GM12891 (cell line): ENCODE data around the gene SLC52A1.

Experiments
- DNase-seq: peaks from one replicate; pipeline ENCODE4 v3.0.0; 2011; ENCODE audit warnings: low spot score; ENCODE audit not compliant: insufficient read length
- FAIRE-seq: peaks from 2 replicates; lab custom pipeline; 2011; peaks lifted over from hg19 to GRCh38; lab: Jason Lieb, UNC
- PAX5 ChIP-seq: IDR thresholded peaks from 2 replicates; pipeline ENCODE4 v1.6.1; 2011; ENCODE audit warnings: low read length, moderate library complexity, mild to moderate bottlenecking; ENCODE audit not compliant: insufficient read depth, severe bottlenecking
- POLR2A ChIP-seq: IDR thresholded peaks from 2 replicates; pipeline ENCODE4 v1.6.1; 2011; ENCODE audit warnings: low read depth, low read length, control low read depth
- POLR2AphosphoS5 ChIP-seq: IDR thresholded peaks from 2 replicates; pipeline ENCODE4 v1.6.1; 2011; ENCODE audit warnings: low read depth, low read length, control low read depth
- POU2F2 ChIP-seq: IDR thresholded peaks from 2 replicates; pipeline ENCODE4 v1.6.1; 2011; ENCODE audit warnings: low read depth, mild to moderate bottlenecking, control low read depth, low read length, moderate library complexity
- SPI1 ChIP-seq: IDR thresholded peaks from 2 replicates; pipeline ENCODE4 v1.6.1; 2011; ENCODE audit warnings: low read depth, low read length, control low read depth
- TAF1 ChIP-seq: IDR thresholded peaks from 2 replicates; pipeline ENCODE4 v1.6.1; 2011; ENCODE audit warnings: low read depth, low read length, control low read depth

Gene SLC52A1

DNA sequence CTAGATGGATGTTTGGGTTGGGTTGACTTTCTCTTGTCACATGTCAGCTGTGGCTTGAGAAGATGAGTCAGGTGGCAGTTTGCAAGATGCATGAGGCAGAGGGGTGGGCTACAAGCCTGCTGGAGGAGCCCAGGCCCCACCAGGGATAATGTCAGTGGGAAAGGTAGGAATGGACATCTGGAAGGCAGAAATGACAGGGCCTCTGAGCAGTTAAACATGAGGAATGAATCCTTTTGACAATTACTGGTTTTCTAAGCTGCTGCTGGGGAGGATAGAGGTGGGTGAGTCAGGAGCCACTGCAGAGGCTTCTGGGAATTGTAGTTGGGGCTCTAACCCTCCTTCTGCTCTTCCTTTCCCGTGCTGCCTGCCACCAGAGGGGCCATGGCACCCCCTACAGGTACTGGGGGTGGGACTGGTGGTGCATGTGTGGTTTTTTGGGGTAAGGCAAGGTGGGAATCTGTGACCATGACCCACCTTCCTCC is 15.7 kb downstream of the SLC52A1 start:
- TF ChIP-seq SPI1 (no peak), POU2F2 (no peak), PAX5 (no peak), POLR2AphosphoS5 (no peak), TAF1 (no peak), POLR2A (no peak)
- FAIRE-seq = peak; percentile 55
- peak; percentile 59 for DNase-seq

DNA sequence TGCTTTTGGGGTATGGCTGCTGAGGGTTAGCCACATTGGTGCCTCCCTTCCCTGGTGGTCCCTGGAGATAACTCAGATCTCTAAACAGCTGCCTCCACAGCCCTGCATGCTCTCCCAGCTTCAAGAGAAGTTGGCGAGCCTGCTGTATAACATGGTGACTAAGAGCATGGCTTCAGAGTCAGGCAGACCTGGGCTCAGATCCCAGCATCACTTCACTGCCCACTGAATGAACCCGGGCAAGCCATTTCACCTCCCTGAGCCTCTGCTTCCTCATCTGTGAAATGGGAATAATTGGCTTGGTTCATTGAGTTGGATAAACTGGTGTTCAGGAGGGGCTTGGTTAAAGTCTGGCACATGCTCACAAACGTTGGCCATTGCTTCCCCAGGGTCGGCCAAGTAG is 20.9 kb downstream of the SLC52A1 start:
- TF ChIP-seq TAF1 = no peak
- no peak for FAIRE-seq
- DNase-seq = no peak

DNA sequence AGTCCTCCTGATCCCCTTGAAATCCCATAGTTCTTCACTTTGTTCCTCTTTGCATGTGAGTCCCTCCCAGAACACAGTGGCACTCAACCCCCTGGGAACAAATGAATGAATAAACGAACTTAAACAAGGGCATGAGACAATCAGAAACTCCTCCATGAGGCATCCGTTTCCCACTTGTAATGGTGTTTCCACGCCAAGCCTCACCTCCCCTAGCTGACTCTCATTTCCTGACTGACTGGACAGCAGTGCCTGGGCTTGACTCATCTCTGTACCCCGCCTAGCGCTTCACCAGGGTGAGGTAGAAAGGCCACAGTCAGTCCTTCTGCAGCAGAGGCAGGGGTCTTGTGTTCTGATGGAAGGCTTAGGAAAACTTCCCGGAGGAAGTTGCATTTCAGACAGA is 23.3 kb downstream of the SLC52A1 start:
- DNase-seq = peak; percentile 61
- TF ChIP-seq POU2F2 (peak; percentile 60; the same call in 1 of the 2 replicates), PAX5 (no peak)
- peak; percentile 85 for FAIRE-seq

DNA sequence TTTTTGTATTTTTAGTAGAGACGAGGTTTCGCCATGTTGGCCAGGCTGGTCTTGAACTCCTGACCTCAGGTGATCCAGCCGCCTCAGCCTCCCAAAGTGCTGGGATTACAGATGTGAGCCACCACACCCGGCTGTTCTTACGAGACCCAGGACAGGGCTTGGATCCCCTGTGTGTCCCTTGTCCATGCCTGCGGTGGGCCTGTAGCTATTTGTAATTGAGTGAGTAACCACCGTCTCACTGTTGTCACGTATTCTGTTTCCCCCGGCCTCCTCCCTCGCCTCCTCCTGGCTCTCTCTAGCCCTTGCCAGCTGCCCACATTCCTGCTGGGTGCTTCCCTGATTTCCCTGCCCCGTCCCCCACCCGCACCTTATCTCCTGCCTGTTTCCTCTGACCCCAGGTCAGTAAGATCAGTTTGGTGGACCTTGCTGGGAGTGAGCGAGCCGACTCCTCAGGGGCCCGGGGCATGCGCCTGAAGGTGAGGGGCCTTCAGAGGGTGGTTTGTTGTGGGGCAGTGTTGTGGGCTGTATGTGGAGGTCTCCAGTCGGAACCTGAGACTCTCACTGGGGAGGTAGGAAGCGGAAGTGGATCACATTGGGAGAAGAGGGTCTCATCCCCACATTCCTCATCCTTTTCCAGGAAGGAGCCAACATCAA is 31.9 kb downstream of the SLC52A1 start:
- no peak for TF ChIP-seq PAX5
- TF ChIP-seq SPI1 = no peak
- no peak for TF ChIP-seq POU2F2
- no peak for TF ChIP-seq TAF1
- TF ChIP-seq POLR2AphosphoS5 = no peak
- TF ChIP-seq POLR2A = no peak
- DNase-seq (no peak), FAIRE-seq (no peak)

DNA sequence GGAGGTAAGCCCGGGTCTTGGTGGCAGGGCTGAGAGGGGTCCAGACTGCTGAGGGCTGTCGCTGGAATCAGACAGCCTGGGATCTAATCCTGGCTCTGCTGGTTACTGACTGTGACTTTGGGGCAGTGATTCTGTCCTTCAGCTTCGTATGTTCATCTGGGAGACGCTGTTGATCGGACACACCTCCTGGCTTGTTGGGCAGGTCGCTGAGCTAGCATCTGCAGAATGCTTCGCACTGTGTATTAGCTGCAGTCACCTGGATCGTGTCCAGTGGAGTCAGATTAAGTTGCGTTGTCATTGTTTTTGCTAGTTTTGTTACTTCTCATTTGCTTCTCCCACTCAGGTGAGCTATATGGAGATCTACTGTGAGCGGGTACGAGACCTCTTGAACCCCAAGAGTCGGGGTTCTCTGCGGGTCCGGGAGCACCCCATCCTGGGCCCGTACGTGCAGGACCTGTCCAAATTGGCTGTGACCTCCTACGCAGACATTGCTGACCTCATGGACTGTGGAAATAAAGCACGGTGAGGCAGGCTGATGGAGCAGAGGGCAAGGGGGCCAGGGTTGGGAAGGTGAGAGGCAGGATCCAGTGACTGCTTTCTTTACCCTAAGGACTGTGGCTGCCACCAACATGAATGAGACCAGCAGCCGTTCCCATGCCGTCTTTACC is 33.0 kb downstream of the SLC52A1 start:
- TF ChIP-seq POLR2AphosphoS5 (no peak), POU2F2 (no peak), SPI1 (no peak), PAX5 (no peak)
- FAIRE-seq (no peak), DNase-seq (no peak)

DNA sequence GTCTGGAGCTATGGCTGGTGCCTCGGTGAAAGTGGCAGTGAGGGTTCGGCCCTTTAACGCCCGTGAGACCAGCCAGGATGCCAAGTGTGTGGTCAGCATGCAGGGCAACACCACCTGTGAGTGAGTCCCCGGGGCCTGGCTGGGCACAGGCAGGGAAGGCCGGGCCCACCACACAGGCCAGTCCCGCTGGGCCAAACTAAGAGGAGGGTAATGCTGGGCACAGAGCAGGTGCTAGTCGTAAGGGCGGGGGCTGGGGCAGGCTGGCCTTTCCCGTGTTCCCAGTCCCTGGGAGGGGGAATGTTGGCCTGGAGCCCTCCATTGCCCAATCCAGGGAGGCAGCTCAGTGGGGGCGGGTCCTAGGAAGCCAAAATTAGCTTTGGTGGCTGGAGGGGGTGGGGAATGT is 35.0 kb downstream of the SLC52A1 start:
- no peak for DNase-seq
- TF ChIP-seq POU2F2 = no peak
- no peak for TF ChIP-seq SPI1
- TF ChIP-seq PAX5 = no peak
- no peak for TF ChIP-seq TAF1
- no peak for TF ChIP-seq POLR2AphosphoS5
- TF ChIP-seq POLR2A = no peak
- no peak for FAIRE-seq

DNA sequence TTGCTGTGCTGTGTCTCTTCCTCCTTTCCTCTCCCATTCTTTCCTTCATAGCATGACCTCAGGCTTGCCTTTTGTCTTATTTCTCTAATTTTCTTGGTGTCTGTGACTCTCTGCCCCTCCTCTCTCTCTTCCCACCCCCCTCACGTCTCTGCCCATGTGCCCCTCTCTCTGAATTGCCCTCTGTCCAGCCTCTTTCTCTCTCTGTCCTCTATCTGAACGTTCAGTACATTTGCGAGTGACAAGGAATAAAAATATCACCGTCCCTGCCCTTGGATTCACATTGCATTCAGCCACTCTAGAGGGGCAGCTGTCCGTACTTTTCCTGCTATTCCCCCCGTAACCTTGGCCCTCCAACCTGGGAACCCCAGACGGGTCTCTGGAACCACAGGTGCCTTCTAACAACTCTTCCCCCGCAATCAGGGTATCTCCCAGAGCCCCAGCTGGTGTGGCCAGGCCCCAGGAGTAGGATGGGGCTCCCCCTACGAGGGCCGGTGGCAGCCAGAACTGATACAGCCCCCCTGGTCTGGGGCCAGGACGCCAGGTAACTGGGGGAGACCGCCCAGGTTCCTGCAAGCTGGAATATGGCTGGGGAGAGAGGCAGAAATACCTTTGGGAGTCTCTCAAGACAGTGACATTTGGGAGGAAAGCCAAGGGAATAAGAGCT is 35.7 kb downstream of the SLC52A1 start:
- no peak for DNase-seq
- peak; percentile 62 for FAIRE-seq
- no peak for TF ChIP-seq PAX5
- TF ChIP-seq SPI1 = no peak
- TF ChIP-seq TAF1 = no peak

DNA sequence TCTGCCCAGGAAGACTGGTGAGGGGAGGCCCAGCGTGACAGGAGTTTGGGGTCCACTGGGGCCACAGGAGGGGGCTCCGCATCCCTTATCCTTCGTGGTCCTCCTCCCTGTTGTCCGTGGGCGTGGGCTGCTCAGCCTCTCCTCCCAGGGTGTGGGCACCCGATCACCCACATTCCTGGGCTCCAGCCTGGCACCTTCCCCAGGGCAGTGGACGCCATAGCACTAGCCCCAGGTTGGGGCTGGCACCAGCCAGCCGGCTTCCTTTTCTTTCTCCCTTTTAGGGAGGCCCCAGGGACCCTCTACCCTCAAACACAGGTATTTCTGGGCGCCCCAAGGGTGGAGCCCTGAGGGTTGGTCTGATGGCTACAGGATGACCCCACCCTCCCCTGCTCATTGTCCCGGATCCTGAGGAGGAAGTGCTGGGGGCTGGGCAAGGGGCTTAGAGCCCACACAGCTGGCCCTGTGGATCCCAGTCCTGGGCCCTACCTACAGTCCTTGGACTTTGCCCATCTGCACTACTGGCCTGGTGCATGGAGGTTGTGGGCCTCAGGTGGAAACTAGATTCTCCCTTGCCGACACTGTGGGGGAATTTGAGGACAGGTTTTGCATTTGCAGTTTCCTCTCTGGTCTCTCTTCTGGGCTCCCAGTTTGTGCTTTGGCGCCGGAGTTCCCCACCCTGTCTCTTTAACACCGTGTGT is 36.3 kb downstream of the SLC52A1 start:
- DNase-seq (peak; percentile 55), FAIRE-seq (peak; percentile 78)
- TF ChIP-seq POU2F2 (peak; percentile 66; the same call in 1 of the 2 replicates), PAX5 (no peak), SPI1 (no peak)

DNA sequence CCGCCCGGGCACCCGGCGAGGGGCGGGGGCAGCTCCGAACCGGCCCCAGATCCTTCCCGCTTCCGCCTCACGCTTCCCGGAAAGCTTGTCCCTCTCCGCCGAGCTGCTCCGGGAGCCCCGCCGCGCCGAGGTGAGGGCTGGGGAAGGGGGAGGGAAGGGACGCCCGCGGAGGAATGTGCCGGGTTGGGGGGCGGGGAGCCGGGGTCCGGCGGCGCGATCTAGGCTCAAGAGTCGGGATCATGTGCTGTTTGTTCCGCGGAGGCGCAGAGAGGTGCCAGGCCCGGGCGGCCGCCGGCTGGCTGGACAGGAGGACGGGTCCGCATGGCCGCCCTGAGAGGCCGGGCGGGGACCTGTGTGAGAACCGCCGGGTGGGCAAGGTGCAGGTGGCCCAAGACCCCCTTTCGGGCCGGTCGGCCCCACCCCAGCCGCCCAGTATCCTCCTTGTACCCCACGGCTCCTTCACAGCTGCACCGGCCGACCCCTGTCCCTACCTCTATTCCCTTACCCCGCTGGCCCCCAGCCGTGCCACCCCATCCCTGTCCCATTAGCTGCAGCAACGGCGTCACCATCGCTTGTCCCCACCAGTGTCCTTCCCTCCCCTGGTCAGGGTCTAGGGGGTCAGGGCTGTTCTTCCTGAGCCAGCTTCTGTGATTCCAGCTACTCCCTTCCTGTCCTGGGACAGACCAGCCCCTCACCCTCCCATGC is 37.0 kb downstream of the SLC52A1 start:
- TF ChIP-seq POU2F2 = no peak
- FAIRE-seq = peak; percentile 71
- peak; percentile 62 for DNase-seq
